Upper lobe of left lung (tissue), 6 donors: ENCODE results near the gene AAK1. TPM values are rescaled to one million over a fixed set of nuclear protein-coding genes. Genes with fewer than 3 reads are reported as not detected.
A peak's percentile ranks its signal among the peaks of the same experiment; 100 is the strongest.

ENCODE experiments used
- ATAC-seq, 2 donors: fragments of 200-7000 bp; cut with Tn5 transposase; one replicate each; pipeline ENCODE4 v1.9.1; 2022; ENCODE audit warnings: mild to moderate bottlenecking in 2 of 2, moderate library complexity in 2 of 2; ENCODE audit not compliant: low FRiP score in 2 of 2
- DNase-seq, 2 donors: peaks; one replicate each; pipeline ENCODE4 v3.0.0-alpha.2; 2019 to 2020
- H3K27ac ChIP-seq, 4 donors: fragments of 200-600 bp; sonication (generic); one replicate each; pipeline ENCODE4 v1.5.1; 2016 to 2019
- H3K27me3 ChIP-seq, 4 donors: fragments of 200-600 bp; sonication (generic); one replicate each; pipeline ENCODE4 v1.5.1; 2017 to 2019
- H3K36me3 ChIP-seq, 4 donors: fragments of 200-600 bp; sonication (generic); one replicate each; pipeline ENCODE4 v1.5.1; 2016 to 2019
- H3K4me1 ChIP-seq, 4 donors: fragments of 200-600 bp; sonication (generic); one replicate each; pipeline ENCODE4 v1.5.1; 2018 to 2019
- H3K4me3 ChIP-seq, 4 donors: fragments of 200-600 bp; sonication (generic); one replicate each; pipeline ENCODE4 v1.5.1; 2017 to 2019; ENCODE audit warnings: mild to moderate bottlenecking in 2 of 4, moderate library complexity in 1 of 4
- H3K9me3 ChIP-seq, 4 donors: fragments of 200-600 bp; sonication (generic); one replicate each; pipeline ENCODE4 v1.5.1; 2018 to 2019
- CTCF ChIP-seq, 6 experiments: fragments of 450-650 bp in 4 of 6; fragments of 200-600 bp in 2 of 6; sonication (generic) in 2 of 6; IDR thresholded peaks; one replicate each; pipeline ENCODE4 v1.5.1; 2016 to 2019; ENCODE audit warnings: antibody characterized with exemption in 6 of 6
- EP300 ChIP-seq, 4 donors: sonication (generic); formaldehyde crosslinking; IDR thresholded peaks; one replicate each; pipeline ENCODE4 v1.5.1; 2017; ENCODE audit warnings: antibody characterized with exemption in 4 of 4, control low read depth in 2 of 4
- POLR2A ChIP-seq, 4 donors: fragments of 450-650 bp; IDR thresholded peaks; one replicate each; pipeline ENCODE4 v1.5.1; 2016 to 2017; ENCODE audit warnings: antibody characterized with exemption in 4 of 4, mild to moderate bottlenecking in 2 of 4
- POLR2AphosphoS5 ChIP-seq, 2 donors: sonication (generic); formaldehyde crosslinking; IDR thresholded peaks; one replicate each; pipeline ENCODE4 v1.5.1; 2017; ENCODE audit warnings: antibody characterized with exemption in 2 of 2
- WGBS, 2 donors: methylation state at CpG; one replicate each; pipeline ENCODE4 v1.1.5; 2017 to 2018; 5-methylcytosine and 5-hydroxymethylcytosine counted together
- total RNA-seq, 6 donors: library from RNA; depleted of rRNA in 4 of 6; stranded (reverse); fragments of >200 nt in 4 of 6; gene quantifications; one replicate each; pipeline versions ENCODE4 v1.1.0 to v1.2.1, GENCODE V29; 2016 to 2021
- donor health status: DM: no; HTN: no; CAD: no; lungs with moderate emphysema.
- donor health status: DM: no; HTN: yes; CAD: no; lungs with severe emphysema.

AAK1 gene
- total RNA-seq, 6 donors from 2014 or later: 45.1 to 105 (median 58.8) TPM

- DNase-seq (no peak), ATAC-seq (no peak)
- Histone ChIP-seq H3K27me3 (no peaks in the 10 kb centered on the region), H3K27ac (peak overlapping the region in 1 of 4 donors; percentile 28), H3K4me1 (peaks cover 0 to 14% (median 7%) of the 10 kb centered on the region in 4 donors), H3K9me3 (no peaks in the 10 kb centered on the region), H3K4me3 (no peak overlapping the region), H3K36me3 (peaks cover 0 to 16% (median 4%) of the 10 kb centered on the region in 4 donors)
- WGBS, 2 donors: 90 to 91% methylated on average over 3 of the region's 3 CpGs
- TF ChIP-seq EP300 (IDR thresholded peaks at IDR 0.05) (no peak), POLR2AphosphoS5 (IDR thresholded peaks at IDR 0.05) (no peak), CTCF (IDR thresholded peaks at IDR 0.05) (no peak), POLR2A (IDR thresholded peaks at IDR 0.05) (no peak)
Observed at GRCh38 chr2:69495861-69496260, 147.7 kb downstream of the AAK1 start.

- WGBS, 2 donors: 63 to 69% methylated on average over 3 of the region's 3 CpGs
- peaks cover 0 to 16% (median 4%) of the 10 kb centered on the region in 4 donors for H3K36me3 ChIP-seq
Observed at GRCh38 chr2:69495008-69495407, 148.5 kb downstream of the AAK1 start.

GRCh38 chr2:69494126-69494525, 149.4 kb downstream of the AAK1 start:
- 69 to 72% methylated on average over 3 of the region's 3 CpGs for WGBS, 2 donors
- H3K27ac ChIP-seq: peak overlapping the region in 3 of 4 donors; percentile 4 to 55 (median 28)
- no peak overlapping the region for H3K4me3 ChIP-seq
- peak in 1 of 2 donors; percentile 20 for DNase-seq
- ATAC-seq: no peak
- peaks cover 0 to 15% (median 5%) of the 10 kb centered on the region in 4 donors for H3K36me3 ChIP-seq
- H3K27me3 ChIP-seq: no peaks in the 10 kb centered on the region
- TF ChIP-seq POLR2A (IDR thresholded peaks at IDR 0.05) (no peak), EP300 (IDR thresholded peaks at IDR 0.05) (no peak)
- H3K9me3 ChIP-seq: no peaks in the 10 kb centered on the region
- peaks cover 0 to 19% (median 7%) of the 10 kb centered on the region in 4 donors for H3K4me1 ChIP-seq

More at GRCh38 chr2:69495008-69495407, 148.5 kb downstream of the AAK1 start:
- Histone ChIP-seq H3K27me3 (no peaks in the 10 kb centered on the region), H3K27ac (peak overlapping the region in 2 of 4 donors; percentile 28 to 55), H3K4me3 (no peak overlapping the region), H3K4me1 (peaks cover 0 to 19% (median 8%) of the 10 kb centered on the region in 4 donors), H3K9me3 (no peaks in the 10 kb centered on the region)
- TF ChIP-seq EP300 (IDR thresholded peaks at IDR 0.05) (no peak), CTCF (IDR thresholded peaks at IDR 0.05) (no peak), POLR2A (IDR thresholded peaks at IDR 0.05) (no peak), POLR2AphosphoS5 (IDR thresholded peaks at IDR 0.05) (no peak)
- no peak for ATAC-seq
- DNase-seq: no peak

- no peak for TF ChIP-seq CTCF (IDR thresholded peaks at IDR 0.05)
- no peak for TF ChIP-seq POLR2AphosphoS5 (IDR thresholded peaks at IDR 0.05)
- no peak for TF ChIP-seq EP300 (IDR thresholded peaks at IDR 0.05)
- no peak for TF ChIP-seq POLR2A (IDR thresholded peaks at IDR 0.05)
- Histone ChIP-seq H3K4me3 (no peak overlapping the region), H3K4me1 (peaks cover 0 to 19% (median 6%) of the 10 kb centered on the region in 4 donors), H3K36me3 (peaks cover 0 to 9% (median 3%) of the 10 kb centered on the region in 4 donors), H3K27ac (peak overlapping the region in 2 of 4 donors; percentile 28 to 55), H3K9me3 (no peaks in the 10 kb centered on the region), H3K27me3 (no peaks in the 10 kb centered on the region)
- ATAC-seq (no peak), DNase-seq (no peak)
- 57 to 64% methylated on average over 6 of the region's 6 CpGs for WGBS, 2 donors
Observed at GRCh38 chr2:69493268-69493667, 150.3 kb downstream of the AAK1 start.

- H3K27ac ChIP-seq: no peak overlapping the region
- no peaks in the 10 kb centered on the region for H3K27me3 ChIP-seq
- H3K4me3 ChIP-seq: no peak overlapping the region
- H3K9me3 ChIP-seq: no peaks in the 10 kb centered on the region
- no peak for DNase-seq
- H3K4me1 ChIP-seq: peaks cover 0 to 19% (median 6%) of the 10 kb centered on the region in 4 donors
- WGBS, 2 donors: 90 to 93% methylated on average over 4 of the region's 4 CpGs
- TF ChIP-seq EP300 (IDR thresholded peaks at IDR 0.05) (no peak), POLR2AphosphoS5 (IDR thresholded peaks at IDR 0.05) (no peak), POLR2A (IDR thresholded peaks at IDR 0.05) (no peak), CTCF (IDR thresholded peaks at IDR 0.05) (no peak)
- no peak for ATAC-seq
- peaks cover 0 to 13% (median 2%) of the 10 kb centered on the region in 4 donors for H3K36me3 ChIP-seq
Observed at GRCh38 chr2:69491864-69492263, 151.7 kb downstream of the AAK1 start.
